ENCODE results near the gene DENND4B.

GRCh38 chr1:153976819-153977249, 30.3 kb upstream of the DENND4B start:
- no peak for TF ChIP-seq EZH2 (IDR thresholded peaks at IDR 0.05; ENCODE audit: borderline replicate concordance, low read depth, low read length, poor library complexity, severe bottlenecking)
- TF ChIP-seq CTCF (conservative IDR thresholded peaks at IDR 0.05; ENCODE audit: low read depth, low read length), result no peak

Data from A673 (cell line).